HG02938 (cell line): Measurements from ENCODE around the gene GLRX3.
"Not testable (repeated sequence)": the region's sequence is repeated elsewhere in the genome, so short reads cannot be mapped to it uniquely, and the experiment has no call there.

ENCODE experiments used
- ATAC-seq: cut with Tn5 transposase; IDR thresholded peaks from one replicate; pipeline ENCODE4 v1.9.1; 2021; ENCODE audit warnings: mild to moderate bottlenecking, moderate library complexity; ENCODE audit not compliant: unreplicated experiment

The GLRX3 gene

GRCh38 chr10:130188195-130189175, 52.3 kb downstream of the GLRX3 start:
- ATAC-seq = no peak

DNA sequence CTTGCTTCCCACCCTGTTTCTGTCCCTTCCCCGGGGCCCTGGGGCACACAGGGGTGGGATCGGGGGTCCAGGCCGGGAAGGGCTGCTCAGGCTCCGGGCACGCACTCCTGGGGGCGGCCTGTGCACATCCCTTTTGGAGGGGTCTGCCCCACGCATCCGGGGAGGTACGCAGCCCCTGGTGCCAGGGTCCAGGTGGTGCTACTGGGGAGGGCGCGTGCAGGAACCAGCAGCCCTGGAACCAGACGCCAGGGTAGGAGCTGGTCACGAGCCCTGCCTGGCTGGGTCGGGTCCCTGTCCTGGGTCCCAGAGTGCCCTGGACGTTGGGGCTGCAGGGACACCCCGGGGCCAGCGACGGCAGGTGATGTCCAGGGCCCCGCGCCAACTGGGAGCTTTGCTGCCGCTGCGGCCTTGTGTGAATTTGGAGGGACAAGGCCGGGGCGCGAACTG, 53.4 kb downstream of the GLRX3 start:
- no peak for ATAC-seq

- peak; percentile 83 for ATAC-seq
These were observed 54.0 kb downstream of the GLRX3 start for GRCh38 chr10:130190055-130190736.

- ATAC-seq = no peak
These were observed 54.5 kb downstream of the GLRX3 start for GRCh38 chr10:130190737-130191115.

DNA sequence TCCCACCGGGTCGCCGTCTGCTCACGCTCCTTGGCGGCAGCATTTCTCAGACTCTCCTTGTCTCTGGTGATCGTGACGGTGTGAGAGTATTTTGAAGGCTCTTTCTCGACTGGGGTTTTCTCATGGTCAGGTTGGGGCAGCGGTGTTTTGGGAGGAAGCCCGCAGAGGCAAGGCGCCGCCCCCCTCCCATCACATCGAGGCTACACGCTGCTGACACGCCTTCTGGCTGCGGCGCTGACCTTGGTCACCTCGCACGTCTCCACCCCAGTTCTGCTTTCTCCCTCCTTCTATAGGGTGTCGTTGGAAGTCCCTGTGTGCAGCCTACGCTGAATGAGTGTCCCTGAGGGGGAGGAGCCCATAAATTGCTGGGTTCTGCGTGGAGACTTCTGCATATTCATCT, 55.2 kb downstream of the GLRX3 start:
- ATAC-seq = no peak

DNA sequence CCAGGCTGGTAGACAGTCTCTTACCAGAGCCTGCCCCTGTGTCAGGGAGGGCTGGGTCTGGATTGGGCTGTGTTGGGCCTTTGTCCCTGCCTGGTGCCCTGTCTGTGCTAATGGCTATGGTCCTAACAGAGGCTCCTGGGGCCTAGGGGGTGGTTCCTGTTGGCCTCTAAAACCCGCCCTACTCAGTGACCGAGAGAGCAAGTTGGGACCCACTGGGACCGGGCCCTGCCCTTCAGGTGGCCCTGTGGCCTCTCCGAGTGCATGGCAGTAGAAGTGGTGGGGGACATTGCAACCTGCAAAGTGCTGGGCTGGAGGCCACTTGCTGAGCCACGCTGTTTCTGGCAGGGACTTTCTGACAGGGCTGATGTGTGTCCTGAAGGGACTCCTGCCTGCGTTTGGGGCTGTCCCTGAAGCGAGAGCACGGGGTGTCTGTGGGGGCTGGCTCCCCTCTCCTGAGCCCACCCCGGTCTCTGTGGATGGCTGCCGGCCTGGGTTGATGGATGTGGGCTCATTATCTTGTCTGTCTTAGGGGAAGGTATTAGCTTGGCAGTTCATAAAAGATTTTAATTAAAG, 56.2 kb downstream of the GLRX3 start:
- ATAC-seq = no peak

DNA sequence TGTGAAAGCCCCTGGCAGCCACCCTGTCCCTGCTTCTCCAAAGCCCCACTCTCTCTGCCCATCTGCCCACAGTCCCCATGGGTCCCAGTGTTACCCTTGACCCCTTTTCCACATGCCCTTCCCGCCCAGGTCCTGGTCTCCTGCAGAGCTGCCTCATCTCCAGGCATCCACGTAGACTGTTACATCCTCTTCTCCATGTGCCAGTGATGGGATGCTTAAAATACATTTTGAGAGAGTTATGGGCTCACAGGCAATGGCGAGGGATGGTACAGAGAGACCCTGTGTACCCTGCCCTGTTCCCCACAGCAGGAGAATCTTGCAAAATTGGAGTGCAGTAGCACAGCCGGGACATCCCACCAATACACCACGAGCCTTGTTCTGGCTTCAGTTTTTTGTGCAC, 56.8 kb downstream of the GLRX3 start:
- ATAC-seq = no peak

GRCh38 chr10:130193493-130194193, 57.5 kb downstream of the GLRX3 start:
- ATAC-seq = no peak

DNA sequence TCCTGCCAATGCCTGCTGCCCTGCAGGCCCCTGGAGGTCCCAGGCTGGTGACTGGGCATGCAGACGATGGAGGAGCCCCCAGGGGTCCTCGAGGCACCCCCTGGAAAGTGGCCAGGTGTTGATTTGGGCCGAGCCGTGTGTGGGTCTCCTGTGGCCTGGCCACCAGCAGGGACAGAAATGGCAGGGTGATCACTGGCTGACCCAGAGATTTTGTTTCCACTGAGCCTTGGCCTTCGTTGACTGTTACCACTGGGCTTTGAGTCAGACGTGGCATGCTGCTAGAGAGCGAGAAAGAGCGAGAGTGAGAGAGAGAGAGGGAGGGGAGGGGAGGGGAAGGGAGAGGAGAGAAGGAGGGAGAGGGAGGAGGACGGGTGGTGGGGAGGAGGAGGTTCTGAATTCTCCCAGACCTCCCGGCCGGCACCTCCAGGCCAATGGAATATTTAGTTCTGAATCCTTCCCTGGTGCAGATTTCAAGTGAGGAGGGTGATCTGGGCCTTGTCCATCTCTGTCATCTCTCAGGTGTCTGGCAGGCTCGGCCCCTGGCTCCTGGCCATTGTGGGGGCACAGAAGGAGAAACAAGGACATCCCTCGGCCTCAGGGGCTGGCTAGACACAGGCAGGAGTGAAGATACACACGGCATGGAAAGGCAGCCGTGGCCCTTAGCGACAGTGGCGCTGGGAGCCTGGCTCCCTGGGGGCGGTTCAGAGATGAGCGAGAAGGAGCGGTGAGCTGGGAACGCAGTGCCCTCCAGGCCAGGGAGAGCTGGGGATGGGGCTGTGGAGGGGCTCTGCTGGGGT, 58.2 kb downstream of the GLRX3 start:
- ATAC-seq = no peak

DNA sequence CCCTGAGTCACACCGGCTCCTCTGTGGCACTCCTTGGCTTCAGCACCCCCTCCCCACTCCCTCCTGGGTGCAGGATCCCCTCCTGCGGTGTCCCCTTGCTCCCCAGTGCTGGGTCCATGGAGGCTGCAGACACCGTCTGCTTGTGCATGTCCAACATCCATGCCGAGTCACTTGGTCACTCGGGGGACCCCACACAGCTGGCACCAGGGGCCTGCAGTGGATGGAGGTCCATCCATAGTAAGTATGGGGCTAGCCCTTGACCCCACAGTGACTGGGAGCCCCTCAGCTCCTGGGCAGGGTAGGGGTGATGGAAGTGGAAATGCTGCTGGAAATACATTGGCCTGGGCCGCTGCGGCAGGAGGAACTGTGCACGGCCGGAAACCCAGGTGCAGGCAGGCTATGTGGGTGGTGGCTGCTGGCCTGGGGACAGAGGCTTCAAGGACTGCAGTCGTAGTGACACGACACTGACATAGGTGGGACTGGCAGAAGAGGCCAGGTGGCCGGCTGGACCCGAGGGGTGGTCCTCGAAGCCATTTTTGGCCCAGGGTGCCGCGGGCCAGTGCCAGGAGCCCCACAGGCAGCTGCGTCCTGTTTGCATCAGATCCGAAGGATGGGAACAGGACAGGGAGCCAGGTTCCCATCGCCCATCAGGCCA, 58.9 kb downstream of the GLRX3 start:
- no peak for ATAC-seq

GRCh38 chr10:130195746-130196294, 59.6 kb downstream of the GLRX3 start:
- no peak for ATAC-seq

DNA sequence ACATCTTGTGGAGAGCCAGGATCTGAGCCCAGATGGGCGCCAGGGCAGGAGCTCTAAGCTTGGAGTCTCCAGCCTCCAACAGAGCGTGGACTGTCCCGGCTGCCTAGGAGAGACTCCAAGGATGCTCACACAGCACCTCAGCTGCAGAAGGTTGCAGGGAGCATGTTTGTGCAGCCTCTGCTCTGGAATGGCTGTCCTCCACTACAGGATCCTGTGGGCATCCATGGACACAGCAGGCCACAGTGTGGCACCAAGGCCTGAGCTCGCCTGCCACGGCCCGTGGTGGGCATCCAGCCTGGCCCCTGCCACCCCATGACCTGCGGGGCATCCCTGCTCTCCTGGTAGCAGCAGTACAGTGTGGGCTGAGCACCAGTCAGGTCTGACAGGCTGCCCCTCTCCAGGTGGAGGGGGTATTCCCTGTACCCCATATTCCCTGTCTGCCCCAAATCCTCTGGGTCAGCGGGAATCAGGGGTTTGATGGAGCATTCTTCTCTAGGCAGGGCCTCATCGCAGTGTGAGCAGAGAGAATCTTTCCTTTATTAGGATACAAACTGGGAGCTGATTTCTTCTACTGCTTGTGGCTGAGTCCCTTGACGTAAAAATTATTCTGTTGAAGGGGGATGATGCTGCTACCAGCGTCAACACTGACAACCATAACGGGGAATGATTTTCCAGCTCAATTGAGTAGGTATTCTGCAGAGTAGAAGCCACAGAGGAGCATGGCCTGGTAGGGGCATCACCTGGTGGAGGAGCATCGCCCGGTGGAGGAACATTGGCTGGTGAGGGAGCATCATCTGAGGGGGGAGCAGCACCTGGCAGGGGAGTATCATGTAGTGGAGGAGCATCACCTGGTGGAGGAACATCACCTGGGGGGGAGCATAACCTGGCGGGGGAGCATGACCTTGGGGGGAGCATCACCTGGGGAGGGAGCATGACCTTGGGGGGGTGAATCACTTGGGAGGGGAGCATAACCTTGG, 60.6 kb downstream of the GLRX3 start:
- ATAC-seq = no peak

DNA sequence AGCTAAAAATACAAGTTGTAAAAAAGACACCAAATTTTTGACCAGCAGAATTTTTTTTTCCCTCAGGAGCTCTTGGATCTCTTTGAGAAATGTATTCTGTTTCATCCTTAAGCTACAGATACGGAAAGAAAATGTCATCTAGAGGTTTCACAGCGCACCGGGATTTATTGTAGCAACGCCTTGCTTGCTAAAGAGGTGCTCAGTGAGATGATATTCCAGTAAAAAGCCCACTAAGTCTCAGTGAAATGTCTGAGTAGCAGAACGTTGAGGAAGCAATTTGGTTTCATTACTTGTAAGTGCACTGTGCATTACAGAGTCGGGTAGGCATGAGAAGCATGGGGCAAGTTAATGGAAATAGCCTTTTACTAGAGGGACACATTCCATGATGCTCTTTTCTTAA, 62.5 kb downstream of the GLRX3 start:
- ATAC-seq = no peak

- no peak for ATAC-seq
These were observed 64.2 kb downstream of the GLRX3 start for GRCh38 chr10:130200179-130201042.

- ATAC-seq = no peak
These were observed 64.8 kb downstream of the GLRX3 start for GRCh38 chr10:130201043-130201380.

DNA sequence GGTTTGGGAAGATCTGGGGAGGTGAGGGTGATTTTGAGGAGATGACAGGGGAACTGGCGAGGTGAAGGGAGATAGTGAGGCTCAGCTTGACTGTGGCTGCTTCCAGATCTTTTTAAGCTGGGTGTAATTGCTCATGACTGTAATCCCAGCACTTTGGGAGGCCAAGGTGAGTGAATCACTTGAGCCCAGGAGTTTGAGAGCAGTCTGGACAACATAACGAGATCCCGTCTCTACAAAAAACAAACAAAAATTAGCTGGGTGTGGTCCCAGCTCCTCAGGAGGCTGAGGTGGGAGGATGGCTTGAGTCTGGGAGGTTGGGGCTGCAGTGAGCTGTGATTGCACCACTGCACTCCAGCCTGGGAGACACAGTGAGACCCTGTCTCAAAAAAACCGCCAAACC, 66.0 kb downstream of the GLRX3 start:
- not testable (repeated sequence) for ATAC-seq

- ATAC-seq = no peak
These were observed 66.9 kb downstream of the GLRX3 start for GRCh38 chr10:130202984-130203621.
